ENCODE results near the gene RIT1.
"Not testable (repeated sequence)": the region's sequence is repeated elsewhere in the genome, so short reads cannot be mapped to it uniquely, and the experiment has no call there.

GRCh38 chr1:155896476-155896875 lies 14.7 kb downstream of the RIT1 start:
- not testable (repeated sequence) for TF ChIP-seq CTCF (conservative IDR thresholded peaks at IDR 0.05; ENCODE audit: low read length); EZH2phosphoT487 (IDR thresholded peaks at IDR 0.05; ENCODE audit: borderline replicate concordance, low read depth, low read length)

Data from OCI-LY7 (cell line).